Ishikawa (cell line): ENCODE results near the gene NAALAD2.

Experiments used
- CEBPB ChIP-seq: IDR thresholded peaks from 2 replicates; pipeline ENCODE4 v1.6.1; 2012
- EP300 ChIP-seq: IDR thresholded peaks from 2 replicates; pipeline ENCODE4 v1.6.1; 2012; ENCODE audit warnings: borderline replicate concordance
- FOXM1 ChIP-seq: IDR thresholded peaks from 2 replicates; pipeline ENCODE4 v1.6.1; 2012; ENCODE audit warnings: low read depth, borderline replicate concordance
- NFIC ChIP-seq: IDR thresholded peaks from 2 replicates; pipeline ENCODE4 v1.6.1; 2012
- RAD21 ChIP-seq: IDR thresholded peaks from 2 replicates; pipeline ENCODE4 v1.6.1; 2012; ENCODE audit warnings: low read depth
- TAF1 ChIP-seq: IDR thresholded peaks from 2 replicates; pipeline ENCODE4 v1.6.1; 2012; ENCODE audit warnings: low read depth, mild to moderate bottlenecking
- TCF12 ChIP-seq: IDR thresholded peaks from 2 replicates; pipeline ENCODE4 v1.6.1; 2012; ENCODE audit warnings: low read depth
- TEAD4 ChIP-seq: IDR thresholded peaks from 2 replicates; pipeline ENCODE4 v1.6.1; 2012
- YY1 ChIP-seq: IDR thresholded peaks from 2 replicates; pipeline ENCODE4 v1.6.1; 2012; ENCODE audit warnings: low read depth
- TF ChIP-seq, protein P1 (sequence below): IDR thresholded peaks from 2 replicates; pipeline ENCODE4 v1.6.1; 2012
- TF ChIP-seq, protein P2 (sequence below): IDR thresholded peaks from 2 replicates; pipeline ENCODE4 v1.6.1; 2012; ENCODE audit warnings: low read depth, mild to moderate bottlenecking

DNA sequence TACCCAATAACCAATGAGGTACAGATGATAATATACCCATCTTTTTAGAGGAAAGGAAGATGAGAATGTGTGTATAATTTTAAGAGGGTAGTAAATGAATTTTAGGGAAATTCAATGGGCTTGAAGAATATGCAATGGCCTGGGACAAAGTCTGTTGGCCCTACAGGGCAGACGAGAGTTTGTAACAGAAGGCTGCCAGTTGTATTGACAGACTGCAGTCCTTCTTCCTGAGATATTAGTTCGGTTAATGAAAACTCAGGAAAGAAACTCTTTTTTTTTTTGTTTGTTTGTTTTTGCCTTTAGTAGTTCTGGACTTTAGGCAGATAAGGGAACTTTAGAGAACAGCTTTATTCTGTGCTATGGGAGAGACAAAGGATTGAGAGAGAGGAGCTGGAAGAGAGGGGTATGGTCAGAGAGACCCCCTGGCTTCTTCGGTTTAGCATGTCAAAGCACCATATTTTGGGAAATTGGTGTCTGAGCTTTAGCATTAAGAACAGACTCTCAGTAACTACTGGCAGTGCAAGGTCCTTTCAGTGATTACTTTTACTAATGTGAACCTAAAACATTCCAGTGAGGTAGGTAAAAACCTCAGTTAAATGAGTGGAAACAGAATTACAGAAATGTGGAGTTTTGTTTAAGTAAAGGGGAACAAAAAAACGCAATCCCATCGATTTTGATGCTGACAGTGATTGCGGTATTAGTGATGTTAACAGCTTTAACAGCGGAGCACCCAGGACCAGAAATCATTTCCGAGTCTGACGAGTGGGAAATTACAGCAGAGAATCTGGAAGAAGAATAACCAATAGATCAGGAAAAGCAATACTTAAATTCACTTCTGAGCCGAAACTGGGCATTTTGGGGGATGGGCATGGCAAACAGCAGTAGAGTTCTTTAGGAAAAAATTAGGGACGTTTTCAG is 644 bp upstream of the NAALAD2 start:
- TF ChIP-seq, protein P1, sequence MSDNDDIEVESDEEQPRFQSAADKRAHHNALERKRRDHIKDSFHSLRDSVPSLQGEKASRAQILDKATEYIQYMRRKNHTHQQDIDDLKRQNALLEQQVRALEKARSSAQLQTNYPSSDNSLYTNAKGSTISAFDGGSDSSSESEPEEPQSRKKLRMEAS = no peak
- TF ChIP-seq, protein P2, sequence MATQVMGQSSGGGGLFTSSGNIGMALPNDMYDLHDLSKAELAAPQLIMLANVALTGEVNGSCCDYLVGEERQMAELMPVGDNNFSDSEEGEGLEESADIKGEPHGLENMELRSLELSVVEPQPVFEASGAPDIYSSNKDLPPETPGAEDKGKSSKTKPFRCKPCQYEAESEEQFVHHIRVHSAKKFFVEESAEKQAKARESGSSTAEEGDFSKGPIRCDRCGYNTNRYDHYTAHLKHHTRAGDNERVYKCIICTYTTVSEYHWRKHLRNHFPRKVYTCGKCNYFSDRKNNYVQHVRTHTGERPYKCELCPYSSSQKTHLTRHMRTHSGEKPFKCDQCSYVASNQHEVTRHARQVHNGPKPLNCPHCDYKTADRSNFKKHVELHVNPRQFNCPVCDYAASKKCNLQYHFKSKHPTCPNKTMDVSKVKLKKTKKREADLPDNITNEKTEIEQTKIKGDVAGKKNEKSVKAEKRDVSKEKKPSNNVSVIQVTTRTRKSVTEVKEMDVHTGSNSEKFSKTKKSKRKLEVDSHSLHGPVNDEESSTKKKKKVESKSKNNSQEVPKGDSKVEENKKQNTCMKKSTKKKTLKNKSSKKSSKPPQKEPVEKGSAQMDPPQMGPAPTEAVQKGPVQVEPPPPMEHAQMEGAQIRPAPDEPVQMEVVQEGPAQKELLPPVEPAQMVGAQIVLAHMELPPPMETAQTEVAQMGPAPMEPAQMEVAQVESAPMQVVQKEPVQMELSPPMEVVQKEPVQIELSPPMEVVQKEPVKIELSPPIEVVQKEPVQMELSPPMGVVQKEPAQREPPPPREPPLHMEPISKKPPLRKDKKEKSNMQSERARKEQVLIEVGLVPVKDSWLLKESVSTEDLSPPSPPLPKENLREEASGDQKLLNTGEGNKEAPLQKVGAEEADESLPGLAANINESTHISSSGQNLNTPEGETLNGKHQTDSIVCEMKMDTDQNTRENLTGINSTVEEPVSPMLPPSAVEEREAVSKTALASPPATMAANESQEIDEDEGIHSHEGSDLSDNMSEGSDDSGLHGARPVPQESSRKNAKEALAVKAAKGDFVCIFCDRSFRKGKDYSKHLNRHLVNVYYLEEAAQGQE = no peak
- no peak for TF ChIP-seq EP300
- TF ChIP-seq RAD21 = no peak
- no peak for TF ChIP-seq TCF12
- TF ChIP-seq YY1 = no peak
- TF ChIP-seq CEBPB = no peak
- no peak for TF ChIP-seq FOXM1
- TF ChIP-seq NFIC = no peak
- TF ChIP-seq TEAD4 = no peak
- TF ChIP-seq TAF1 = no peak
